GM12878 (cell line): Measurements from ENCODE around the gene FANCM. TPM values are rescaled to one million over a fixed set of nuclear protein-coding genes. Genes with fewer than 3 reads are reported as not detected.

Source experiments
- E2F8 ChIP-seq: fragments of 450-650 bp; IDR thresholded peaks from 2 replicates; pipeline ENCODE4 v1.6.1; 2018; ENCODE audit warnings: mild to moderate bottlenecking, low read depth, moderate library complexity; ENCODE audit not compliant: partially characterized antibody
- IKZF2 ChIP-seq, 2 experiments: fragments of 450-650 bp; IDR thresholded peaks; 2 replicates each; pipeline ENCODE4 v1.6.1; 2017; ENCODE audit warnings: mild to moderate bottlenecking in 2 of 2, moderate library complexity in 2 of 2
- MEF2B ChIP-seq: fragments of 450-650 bp; IDR thresholded peaks from 2 replicates; pipeline ENCODE4 v1.6.1; 2018; ENCODE audit warnings: mild to moderate bottlenecking, moderate library complexity; ENCODE audit not compliant: partially characterized antibody, poor library complexity, severe bottlenecking
- RUNX3 ChIP-seq: IDR thresholded peaks from 2 replicates; pipeline ENCODE4 v1.6.1; 2012; ENCODE audit warnings: low read length, inconsistent platforms
- SMAD1 ChIP-seq: fragments of 450-650 bp; IDR thresholded peaks from 2 replicates; pipeline ENCODE4 v1.6.1; 2018; ENCODE audit warnings: mild to moderate bottlenecking, low read depth; ENCODE audit not compliant: partially characterized antibody
- SUZ12 ChIP-seq: fragments of 200-600 bp; sonication (generic); IDR thresholded peaks from one replicate; pipeline ENCODE4 v1.6.1; 2018; ENCODE audit warnings: antibody characterized with exemption, mild to moderate bottlenecking; ENCODE audit not compliant: unreplicated experiment
- TAF1 ChIP-seq: IDR thresholded peaks from 2 replicates; pipeline ENCODE4 v1.6.1; 2011; ENCODE audit warnings: mild to moderate bottlenecking, low read depth, low read length, borderline replicate concordance
- polyA plus RNA-seq, 11 experiments: library from polyadenylated mRNA; depleted of rRNA in 4 of 11; unstranded in 6 of 11; stranded (reverse) in 5 of 11; fragments of >200 nt; fragmentation: Nextera tagmentation in 4 of 11; fragmentation: Illumina TruSeq in 1 of 11; extraction: Ambion mirVana in 4 of 11; extraction: Trizol in 1 of 11; gene quantifications; 1 replicate in 1 of 11; 2 replicates in 10 of 11; pipeline versions ENCODE4 v1.2.1 to v1.2.3, GENCODE V29; 2011 to 2016; ENCODE audit warnings: inconsistent platforms in 2 of 11, missing spikeins in 2 of 11, low read depth in 1 of 11
- total RNA-seq, 4 experiments: library from RNA; depleted of rRNA in 3 of 4; stranded (reverse); fragments of >200 nt in 3 of 4; fragmentation: Illumina TruSeq in 1 of 4; extraction: Trizol in 1 of 4; gene quantifications; 2 replicates each; pipeline versions ENCODE4 v1.2.1 to v1.2.3, GENCODE V29; 2013 to 2021
- TF ChIP-seq, protein P1 (sequence below): fragments of 450-650 bp; IDR thresholded peaks from 2 replicates; pipeline ENCODE4 v1.6.1; 2017; ENCODE audit warnings: low read depth, mild to moderate bottlenecking, moderate library complexity

Gene FANCM
- total and polyA plus RNA-seq, 10 of the 15 experiments (the other 5 are each of a cell fraction or from before 2014, with no cell fraction given), result 6.4 to 17.6 (median 10.6) TPM

DNA sequence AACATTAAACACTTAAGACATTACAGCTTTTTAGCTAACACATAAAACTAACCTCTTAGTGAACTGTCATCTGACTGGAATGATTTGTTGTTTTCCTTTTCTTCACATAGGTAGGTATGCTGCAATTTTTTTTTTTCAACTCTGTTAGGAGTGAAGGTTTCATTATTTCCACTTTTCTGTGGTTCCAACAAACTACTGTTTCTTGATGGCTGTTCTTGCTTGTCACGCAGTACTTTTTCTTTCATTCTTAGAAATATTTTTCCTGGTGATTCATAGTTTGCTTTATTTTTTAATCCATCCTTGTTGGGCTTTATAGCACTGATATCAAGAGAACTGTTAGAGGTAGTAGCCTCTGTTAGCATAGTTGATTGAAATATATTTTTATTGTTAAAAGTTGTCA lies 111.0 kb downstream of the FANCM start (continued):
- no peak for TF ChIP-seq E2F8
- TF ChIP-seq IKZF2 (IDR thresholded peaks at IDR 0.05), result peak in 1 of 2 experiments; percentile 24; a peak in 2 of 4 replicates
- TF ChIP-seq TAF1, result no peak
- TF ChIP-seq RUNX3, result peak; percentile 68
- no peak for TF ChIP-seq SUZ12
- TF ChIP-seq MEF2B, result no peak
- TF ChIP-seq, protein P1, sequence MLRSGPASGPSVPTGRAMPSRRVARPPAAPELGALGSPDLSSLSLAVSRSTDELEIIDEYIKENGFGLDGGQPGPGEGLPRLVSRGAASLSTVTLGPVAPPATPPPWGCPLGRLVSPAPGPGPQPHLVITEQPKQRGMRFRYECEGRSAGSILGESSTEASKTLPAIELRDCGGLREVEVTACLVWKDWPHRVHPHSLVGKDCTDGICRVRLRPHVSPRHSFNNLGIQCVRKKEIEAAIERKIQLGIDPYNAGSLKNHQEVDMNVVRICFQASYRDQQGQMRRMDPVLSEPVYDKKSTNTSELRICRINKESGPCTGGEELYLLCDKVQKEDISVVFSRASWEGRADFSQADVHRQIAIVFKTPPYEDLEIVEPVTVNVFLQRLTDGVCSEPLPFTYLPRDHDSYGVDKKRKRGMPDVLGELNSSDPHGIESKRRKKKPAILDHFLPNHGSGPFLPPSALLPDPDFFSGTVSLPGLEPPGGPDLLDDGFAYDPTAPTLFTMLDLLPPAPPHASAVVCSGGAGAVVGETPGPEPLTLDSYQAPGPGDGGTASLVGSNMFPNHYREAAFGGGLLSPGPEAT, result peak; percentile 14; the same call in 1 of the 2 replicates
- TF ChIP-seq SMAD1, result no peak
